GM18498 (cell line): ENCODE measurements around the gene RADX.
A peak's percentile ranks its signal among the peaks of the same experiment; 100 is the strongest.

Experiments used
- ATAC-seq: cut with Tn5 transposase; IDR thresholded peaks from one replicate; pipeline ENCODE4 v1.9.1; 2021; ENCODE audit warnings: mild to moderate bottlenecking, moderate library complexity; ENCODE audit not compliant: unreplicated experiment

RADX gene

DNA sequence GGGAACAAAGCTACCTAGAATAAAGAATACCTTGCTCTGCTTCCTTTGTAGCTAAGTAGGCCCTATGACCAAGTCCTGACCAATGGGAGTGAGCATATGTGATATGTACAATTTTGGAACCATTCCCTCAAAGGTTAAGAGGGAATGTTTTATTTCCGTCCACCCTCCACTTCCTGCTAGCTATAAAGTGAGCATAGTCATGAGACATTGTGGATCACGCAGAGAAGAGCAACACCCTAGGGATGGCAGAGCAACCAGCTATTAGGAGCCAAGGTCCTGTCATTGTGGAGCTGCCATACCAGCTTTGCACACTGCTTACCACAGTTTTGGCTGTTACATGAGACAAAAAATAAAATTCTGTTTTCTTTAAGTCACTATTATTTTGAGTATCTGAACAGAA is 68.9 kb downstream of the RADX start:
- ATAC-seq = no peak

DNA sequence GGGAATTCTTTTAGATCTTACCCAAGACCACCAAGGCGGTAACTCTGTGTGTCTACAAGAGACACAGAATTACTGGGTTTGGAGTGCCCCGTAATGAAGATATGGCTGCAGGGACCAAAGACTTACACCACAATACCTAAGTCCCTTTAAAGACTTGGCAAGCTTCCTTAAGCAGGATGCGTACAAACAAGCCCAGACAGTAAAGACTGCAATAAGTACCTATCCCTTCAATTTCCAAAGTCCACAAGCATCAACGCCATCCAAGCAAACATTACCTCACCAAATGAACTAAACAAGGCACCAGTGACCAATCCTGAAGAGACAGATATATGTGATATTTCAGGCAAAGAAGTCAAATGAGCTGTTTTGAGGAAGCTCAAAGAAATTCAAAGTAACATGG is 72.4 kb downstream of the RADX start:
- no peak for ATAC-seq

GRCh38 chrX:106692425-106693065 is 80.8 kb downstream of the RADX start:
- ATAC-seq = no peak

GRCh38 chrX:106696502-106696901 is 84.7 kb downstream of the RADX start:
- no peak for ATAC-seq

DNA sequence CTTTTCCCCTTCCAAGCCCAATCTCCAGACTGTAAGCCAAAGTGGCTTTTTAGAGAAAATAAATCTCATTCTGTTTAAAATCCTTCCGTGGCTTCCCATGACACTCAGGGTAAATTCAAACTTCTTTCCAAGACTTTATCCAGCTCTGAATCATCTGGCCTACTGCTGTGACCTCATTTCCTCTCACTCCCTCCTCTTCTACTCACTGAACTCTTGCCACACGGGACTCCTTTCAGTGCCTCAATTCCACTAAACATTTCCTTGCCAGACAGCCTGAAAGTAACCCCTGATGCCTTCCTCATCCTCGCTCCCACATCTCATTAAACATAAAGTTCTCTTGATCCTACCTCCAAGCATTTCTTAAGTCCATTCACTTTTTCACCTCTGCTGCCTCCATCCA is 86.9 kb downstream of the RADX start:
- no peak for ATAC-seq

GRCh38 chrX:106702636-106703035 is 90.9 kb downstream of the RADX start:
- no peak for ATAC-seq

GRCh38 chrX:106706466-106706865 is 94.7 kb downstream of the RADX start:
- ATAC-seq = no peak

DNA sequence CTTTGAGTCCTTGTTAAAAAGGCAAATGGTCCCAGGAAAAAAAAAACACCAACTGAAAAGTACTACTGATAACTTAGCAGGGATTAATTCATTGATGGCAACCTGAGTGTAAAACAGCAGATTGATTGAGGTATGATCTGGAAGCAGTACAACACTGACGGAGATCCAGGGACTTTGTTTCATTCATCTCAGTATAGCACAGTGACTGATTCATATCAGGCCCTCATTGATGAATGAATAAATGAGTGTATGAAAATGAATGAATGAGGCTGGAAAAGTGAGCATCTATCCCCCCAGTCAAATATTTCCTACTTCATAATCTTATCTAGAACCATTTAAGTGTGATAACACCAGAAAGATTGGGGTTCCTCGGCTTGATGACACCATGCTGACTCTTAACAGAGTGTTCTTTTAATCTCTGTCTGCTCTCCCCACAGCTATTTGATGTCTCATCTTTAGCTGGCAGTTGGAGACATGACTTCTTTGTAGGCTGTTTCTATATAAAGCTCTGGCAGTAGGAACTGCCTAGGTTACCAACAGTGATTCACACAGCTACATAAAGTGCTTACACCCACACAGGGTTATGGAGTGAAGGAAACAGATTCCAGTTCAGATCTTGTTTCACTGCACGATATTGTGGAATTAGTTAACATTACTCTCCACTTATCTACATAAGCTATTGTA is 96.1 kb downstream of the RADX start:
- no peak for ATAC-seq

- ATAC-seq = no peak
Observed at GRCh38 chrX:106710771-106711170, 99.0 kb downstream of the RADX start.

GRCh38 chrX:106711375-106711774 is 99.6 kb downstream of the RADX start:
- no peak for ATAC-seq

DNA sequence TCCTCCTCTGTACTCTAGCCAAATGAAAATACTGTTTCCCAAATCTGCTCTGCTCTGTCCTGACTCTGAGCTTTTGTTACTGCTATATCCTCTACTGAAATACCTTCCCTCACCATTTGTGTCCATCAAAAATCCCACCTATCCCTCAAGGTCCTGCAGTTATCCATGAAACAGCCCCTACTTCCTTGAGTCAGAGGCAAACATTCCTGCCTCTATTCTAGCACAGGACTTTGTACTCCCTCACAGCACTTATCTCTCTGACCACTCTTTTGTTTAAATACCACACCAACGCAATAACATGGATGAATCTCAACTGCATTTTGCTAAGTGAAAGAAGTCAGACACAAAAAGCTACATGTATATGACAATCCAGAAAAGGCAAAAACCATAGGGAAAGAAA is 104.2 kb downstream of the RADX start:
- no peak for ATAC-seq

DNA sequence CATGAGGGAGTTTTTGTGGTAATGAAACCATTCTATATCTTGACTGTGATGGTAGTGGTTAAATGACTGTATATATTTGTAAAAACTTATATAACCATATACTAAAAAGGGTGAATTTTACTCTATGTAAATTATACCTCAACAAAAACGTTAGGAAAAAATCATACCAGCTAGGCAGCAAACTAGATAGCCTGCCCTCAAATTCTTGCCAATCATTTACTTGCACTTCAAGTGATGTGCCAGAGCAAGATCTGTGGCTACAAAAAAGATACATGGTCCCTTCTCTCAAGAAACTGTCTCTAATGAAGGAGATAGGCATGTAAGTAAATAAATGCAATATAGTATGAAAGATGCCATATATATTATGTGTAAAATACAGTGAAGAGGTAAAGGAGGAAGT is 104.7 kb downstream of the RADX start:
- ATAC-seq = no peak

DNA sequence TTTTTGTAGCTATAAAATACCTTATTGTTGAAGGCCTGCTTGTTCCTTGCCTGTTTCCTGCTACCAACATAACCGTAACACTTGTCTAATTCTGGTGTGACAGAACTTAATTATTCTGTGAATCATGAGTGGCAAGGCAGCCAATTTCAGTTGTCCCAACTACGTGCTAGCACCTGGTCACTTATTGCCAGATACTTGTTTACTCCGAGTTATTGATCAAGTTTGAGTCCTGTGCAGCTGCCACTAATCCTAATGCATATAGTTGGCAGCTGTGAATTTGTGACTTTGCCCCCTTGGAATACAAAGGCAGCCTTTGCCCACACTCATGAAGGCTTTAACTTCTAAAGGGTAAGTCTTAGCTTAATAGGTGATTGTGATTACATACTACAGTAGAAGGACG is 106.9 kb downstream of the RADX start:
- no peak for ATAC-seq

DNA sequence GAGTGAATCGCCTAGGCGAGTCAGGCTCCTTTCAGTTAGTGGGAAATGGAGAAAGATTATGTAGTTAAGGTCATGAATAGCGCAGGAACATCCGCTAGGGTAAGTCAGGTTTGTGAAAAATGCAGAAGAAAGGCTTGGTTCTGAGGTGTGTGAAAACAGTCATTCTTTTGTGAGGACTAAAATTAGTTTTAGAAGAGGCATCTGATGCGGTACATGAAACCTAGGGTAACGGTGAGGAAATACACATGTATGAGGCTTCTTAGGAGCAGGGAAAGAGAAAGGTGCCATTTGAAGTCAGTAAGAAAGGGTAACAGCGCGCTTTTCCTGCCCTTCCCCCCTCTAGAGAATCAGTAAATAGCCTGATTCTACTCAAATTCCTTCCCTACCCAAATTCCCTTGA is 114.2 kb downstream of the RADX start:
- ATAC-seq = no peak

GRCh38 chrX:106726485-106727437 is 115.0 kb downstream of the RADX start, which contains the start of gene RNF128:
TSS of gene RNF128 (plus strand) at chrX:106726701. CDS start at chrX:106726914, 213 bp downstream.
- peak; percentile 61 for ATAC-seq

DNA sequence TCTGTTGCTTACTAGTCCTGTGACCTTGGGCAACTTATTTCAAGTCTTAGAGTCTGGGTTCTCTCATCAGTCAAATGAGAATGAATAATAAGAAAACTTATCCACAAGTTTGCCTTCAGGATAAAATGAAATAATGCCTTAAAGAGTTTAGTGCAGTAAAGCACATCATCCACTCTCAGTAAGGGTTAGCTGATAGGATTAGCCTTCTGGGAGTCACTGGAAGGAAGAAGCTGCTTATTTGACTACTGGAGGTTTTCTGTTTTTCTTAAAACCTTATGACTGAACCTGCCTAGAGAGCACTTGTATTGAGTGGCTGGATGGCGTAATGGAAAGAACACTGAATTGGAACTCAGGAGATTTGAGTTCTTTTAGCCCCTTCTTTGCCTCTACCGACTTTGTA is 116.6 kb downstream of the RADX start:
- no peak for ATAC-seq
